Erythroblast (primary cell): Measurements from ENCODE around the gene MTX2.

ENCODE experiments used
- GATA1 ChIP-seq: IDR thresholded peaks from 2 replicates; pipeline ENCODE4 v1.6.1; 2011; ENCODE audit warnings: low read depth, mild to moderate bottlenecking, control low read depth, low read length, moderate library complexity
- POLR2A ChIP-seq: IDR thresholded peaks from 2 replicates; pipeline ENCODE4 v1.6.1; 2011; ENCODE audit warnings: mild to moderate bottlenecking, low read length

- TF ChIP-seq POLR2A (no peak), GATA1 (no peak)
Observed at GRCh38 chr2:176383836-176384442, 114.7 kb downstream of the MTX2 start.
